Activated CD8-positive, alpha-beta T cell treated with anti-CD3 and anti-CD28 coated beads for 36 hours (primary cell): ENCODE results near the gene KIF7. TPM values are rescaled to one million over a fixed set of nuclear protein-coding genes. Genes with fewer than 3 reads are reported as not detected.
A peak's percentile ranks its signal among the peaks of the same experiment; 100 is the strongest.

Source experiments
- ATAC-seq: fragments of 200-7000 bp; cut with Tn5 transposase; one replicate; pipeline ENCODE4 v1.10.0; 2021; ENCODE audit warnings: mild to moderate bottlenecking, moderate library complexity
- CTCF ChIA-PET: fragments of 350-600 bp; sonication (Branson Sonifier 250); formaldehyde crosslinking; loops from one replicate; lab custom pipeline; 2021; ENCODE audit warnings: antibody characterized with exemption; lab: Charles Lee
- POLR2A ChIA-PET: fragments of 350-600 bp; sonication (Branson Sonifier 250); formaldehyde crosslinking; loops from one replicate; lab custom pipeline; 2021; ENCODE audit warnings: antibody characterized with exemption; lab: Charles Lee
- DNase-seq: peaks from one replicate; pipeline ENCODE4 v3.0.0-alpha.2; 2020
- H3K27ac Mint-ChIP-seq: one replicate; pipeline ENCODE4 v1.8.0; 2021; ENCODE audit warnings: mild to moderate bottlenecking, mixed read lengths
- H3K27me3 Mint-ChIP-seq: one replicate; pipeline ENCODE4 v1.8.0; 2021; ENCODE audit warnings: mixed read lengths
- H3K36me3 Mint-ChIP-seq: one replicate; pipeline ENCODE4 v1.8.0; 2021; ENCODE audit warnings: low read depth, mixed read lengths
- H3K4me1 Mint-ChIP-seq: one replicate; pipeline ENCODE4 v1.8.0; 2021; ENCODE audit warnings: low read depth, mixed read lengths
- H3K4me3 Mint-ChIP-seq: one replicate; pipeline ENCODE4 v1.8.0; 2021; ENCODE audit warnings: mild to moderate bottlenecking, moderate library complexity, mixed read lengths
- H3K9me3 Mint-ChIP-seq: one replicate; pipeline ENCODE4 v1.8.0; 2021; ENCODE audit warnings: mixed read lengths
- intact Hi-C: fragments of 100-400 bp; cut with micrococcal nuclease; formaldehyde crosslinking; loops from one replicate; pipeline ENCODE4 v1.10.0; 2022
- total RNA-seq, 2 experiments: library from RNA; stranded (reverse); gene quantifications; one replicate each; pipeline ENCODE4 v1.2.3, GENCODE V29; 2021
- TF ChIP-seq, protein P1 (sequence below): fragments of 200-600 bp; IDR thresholded peaks from one replicate; pipeline ENCODE4 v1.8.0; 2022; ENCODE audit warnings: antibody characterized with exemption, mild to moderate bottlenecking

The KIF7 gene, protein sequence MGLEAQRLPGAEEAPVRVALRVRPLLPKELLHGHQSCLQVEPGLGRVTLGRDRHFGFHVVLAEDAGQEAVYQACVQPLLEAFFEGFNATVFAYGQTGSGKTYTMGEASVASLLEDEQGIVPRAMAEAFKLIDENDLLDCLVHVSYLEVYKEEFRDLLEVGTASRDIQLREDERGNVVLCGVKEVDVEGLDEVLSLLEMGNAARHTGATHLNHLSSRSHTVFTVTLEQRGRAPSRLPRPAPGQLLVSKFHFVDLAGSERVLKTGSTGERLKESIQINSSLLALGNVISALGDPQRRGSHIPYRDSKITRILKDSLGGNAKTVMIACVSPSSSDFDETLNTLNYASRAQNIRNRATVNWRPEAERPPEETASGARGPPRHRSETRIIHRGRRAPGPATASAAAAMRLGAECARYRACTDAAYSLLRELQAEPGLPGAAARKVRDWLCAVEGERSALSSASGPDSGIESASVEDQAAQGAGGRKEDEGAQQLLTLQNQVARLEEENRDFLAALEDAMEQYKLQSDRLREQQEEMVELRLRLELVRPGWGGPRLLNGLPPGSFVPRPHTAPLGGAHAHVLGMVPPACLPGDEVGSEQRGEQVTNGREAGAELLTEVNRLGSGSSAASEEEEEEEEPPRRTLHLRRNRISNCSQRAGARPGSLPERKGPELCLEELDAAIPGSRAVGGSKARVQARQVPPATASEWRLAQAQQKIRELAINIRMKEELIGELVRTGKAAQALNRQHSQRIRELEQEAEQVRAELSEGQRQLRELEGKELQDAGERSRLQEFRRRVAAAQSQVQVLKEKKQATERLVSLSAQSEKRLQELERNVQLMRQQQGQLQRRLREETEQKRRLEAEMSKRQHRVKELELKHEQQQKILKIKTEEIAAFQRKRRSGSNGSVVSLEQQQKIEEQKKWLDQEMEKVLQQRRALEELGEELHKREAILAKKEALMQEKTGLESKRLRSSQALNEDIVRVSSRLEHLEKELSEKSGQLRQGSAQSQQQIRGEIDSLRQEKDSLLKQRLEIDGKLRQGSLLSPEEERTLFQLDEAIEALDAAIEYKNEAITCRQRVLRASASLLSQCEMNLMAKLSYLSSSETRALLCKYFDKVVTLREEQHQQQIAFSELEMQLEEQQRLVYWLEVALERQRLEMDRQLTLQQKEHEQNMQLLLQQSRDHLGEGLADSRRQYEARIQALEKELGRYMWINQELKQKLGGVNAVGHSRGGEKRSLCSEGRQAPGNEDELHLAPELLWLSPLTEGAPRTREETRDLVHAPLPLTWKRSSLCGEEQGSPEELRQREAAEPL (N-terminal part only)
- 1 to 10 TPM; 2.7 to 3.7 TPM for total RNA-seq

GRCh38 chr15:89654847-89655805 lies at the start of gene KIF7:
TSS of gene KIF7 (minus strand) at chr15:89655467. CDS start at chr15:89652930, 2,537 bp downstream.
- peak within 1 kb of the TSS; percentile 73 for H3K4me3 Mint-ChIP-seq
- TF ChIP-seq, protein P1, sequence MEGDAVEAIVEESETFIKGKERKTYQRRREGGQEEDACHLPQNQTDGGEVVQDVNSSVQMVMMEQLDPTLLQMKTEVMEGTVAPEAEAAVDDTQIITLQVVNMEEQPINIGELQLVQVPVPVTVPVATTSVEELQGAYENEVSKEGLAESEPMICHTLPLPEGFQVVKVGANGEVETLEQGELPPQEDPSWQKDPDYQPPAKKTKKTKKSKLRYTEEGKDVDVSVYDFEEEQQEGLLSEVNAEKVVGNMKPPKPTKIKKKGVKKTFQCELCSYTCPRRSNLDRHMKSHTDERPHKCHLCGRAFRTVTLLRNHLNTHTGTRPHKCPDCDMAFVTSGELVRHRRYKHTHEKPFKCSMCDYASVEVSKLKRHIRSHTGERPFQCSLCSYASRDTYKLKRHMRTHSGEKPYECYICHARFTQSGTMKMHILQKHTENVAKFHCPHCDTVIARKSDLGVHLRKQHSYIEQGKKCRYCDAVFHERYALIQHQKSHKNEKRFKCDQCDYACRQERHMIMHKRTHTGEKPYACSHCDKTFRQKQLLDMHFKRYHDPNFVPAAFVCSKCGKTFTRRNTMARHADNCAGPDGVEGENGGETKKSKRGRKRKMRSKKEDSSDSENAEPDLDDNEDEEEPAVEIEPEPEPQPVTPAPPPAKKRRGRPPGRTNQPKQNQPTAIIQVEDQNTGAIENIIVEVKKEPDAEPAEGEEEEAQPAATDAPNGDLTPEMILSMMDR, result no peak
- peaks cover 3% of the 10 kb centered on the region for H3K36me3 Mint-ChIP-seq
- peak within 1 kb of the TSS; percentile 73 for H3K27ac Mint-ChIP-seq
- peaks cover 18% of the 10 kb centered on the region for H3K4me1 Mint-ChIP-seq
- intact Hi-C loops, result no loop called here
- ChIA-PET CTCF (no interaction called here), POLR2A (interaction anchor here (0.6 kb wide), 1 partner anchor 1652 kb away, joined by 3 read pairs; no protein-coding TSS in a partner anchor)
- DNase-seq, result peak; percentile 41
- H3K9me3 Mint-ChIP-seq, result no peaks in the 10 kb centered on the region
- ATAC-seq, result peak; percentile 75
- H3K27me3 Mint-ChIP-seq, result peaks cover 30% of the 10 kb centered on the region

- TF ChIP-seq, protein P1, result no peak
- POLR2A ChIA-PET, result no interaction called here
- ATAC-seq (no peak), DNase-seq (no peak)
- Mint-ChIP-seq H3K4me3 (no peak overlapping the region), H3K27ac (no peak overlapping the region), H3K4me1 (no peaks in the 10 kb centered on the region), H3K27me3 (peaks cover 25% of the 10 kb centered on the region), H3K9me3 (no peaks in the 10 kb centered on the region), H3K36me3 (no peaks in the 10 kb centered on the region)
- intact Hi-C loops, result no loop called here
- CTCF ChIA-PET, result no interaction called here
These were observed 49.1 kb upstream of the KIF7 start for GRCh38 chr15:89704411-89704810.

DNA sequence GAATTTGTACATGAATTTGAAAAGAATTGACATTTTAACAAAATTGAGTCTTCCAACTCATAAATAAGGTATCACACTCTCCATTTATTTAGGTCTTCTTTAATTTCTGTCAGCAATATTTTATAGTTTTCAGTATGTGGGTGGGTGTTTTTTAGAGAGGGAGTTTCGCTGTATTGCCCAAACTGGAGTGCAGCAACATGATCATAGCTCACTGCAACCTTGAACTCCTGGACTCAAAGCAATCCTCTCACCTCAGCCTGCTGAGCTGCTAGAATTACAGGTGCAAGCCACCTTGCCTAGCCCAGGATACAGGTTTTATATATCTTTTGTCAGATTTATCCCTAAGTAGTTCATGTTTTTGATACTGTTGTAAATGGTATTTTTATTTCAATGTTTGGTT lies 39.9 kb upstream of the KIF7 start:
- H3K9me3 Mint-ChIP-seq, result no peaks in the 10 kb centered on the region
- no peak overlapping the region for H3K4me3 Mint-ChIP-seq
- ChIA-PET CTCF (no interaction called here), POLR2A (no interaction called here)
- intact Hi-C loops, result no loop called here
- TF ChIP-seq, protein P1, result no peak
- H3K36me3 Mint-ChIP-seq, result no peaks in the 10 kb centered on the region
- ATAC-seq (no peak), DNase-seq (no peak)
- H3K27me3 Mint-ChIP-seq, result peaks cover 7% of the 10 kb centered on the region
- peaks cover 5% of the 10 kb centered on the region for H3K4me1 Mint-ChIP-seq
- no peak overlapping the region for H3K27ac Mint-ChIP-seq

DNA sequence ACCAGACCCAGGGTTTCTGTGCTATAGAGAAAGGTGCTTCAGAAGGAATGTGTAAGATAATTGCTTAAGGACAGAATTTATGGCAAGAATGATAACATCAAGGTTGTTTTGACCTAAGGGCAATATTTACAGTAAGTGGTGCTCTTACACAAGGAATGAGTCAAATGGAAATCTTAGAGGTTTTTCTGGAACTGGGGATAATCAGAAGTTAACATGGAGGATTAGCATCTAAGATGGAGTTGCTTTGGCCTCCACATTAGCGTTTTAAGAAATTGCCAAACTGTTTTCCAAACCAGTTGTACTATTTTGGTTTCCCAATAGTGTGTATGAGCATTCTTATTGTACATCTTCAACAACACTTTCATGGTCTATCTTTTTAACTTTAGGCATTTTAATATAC lies 38.4 kb upstream of the KIF7 start:
- CTCF ChIA-PET, result no interaction called here
- TF ChIP-seq, protein P1, result no peak
- intact Hi-C loops, result no loop called here
- Mint-ChIP-seq H3K4me1 (peaks cover 10% of the 10 kb centered on the region), H3K36me3 (no peaks in the 10 kb centered on the region), H3K27ac (no peak overlapping the region), H3K27me3 (peaks cover 5% of the 10 kb centered on the region), H3K9me3 (no peaks in the 10 kb centered on the region), H3K4me3 (no peak overlapping the region)
- DNase-seq (no peak), ATAC-seq (no peak)
- POLR2A ChIA-PET, result no interaction called here
